GM21619 (cell line): Measurements from ENCODE around the gene HOXC11.

Experiments
- ATAC-seq: cut with Tn5 transposase; IDR thresholded peaks from one replicate; pipeline ENCODE4 v1.9.1; 2021; ENCODE audit not compliant: unreplicated experiment

The HOXC11 gene

GRCh38 chr12:54019924-54020590 is 47.1 kb downstream of the HOXC11 start:
- ATAC-seq = no peak

DNA sequence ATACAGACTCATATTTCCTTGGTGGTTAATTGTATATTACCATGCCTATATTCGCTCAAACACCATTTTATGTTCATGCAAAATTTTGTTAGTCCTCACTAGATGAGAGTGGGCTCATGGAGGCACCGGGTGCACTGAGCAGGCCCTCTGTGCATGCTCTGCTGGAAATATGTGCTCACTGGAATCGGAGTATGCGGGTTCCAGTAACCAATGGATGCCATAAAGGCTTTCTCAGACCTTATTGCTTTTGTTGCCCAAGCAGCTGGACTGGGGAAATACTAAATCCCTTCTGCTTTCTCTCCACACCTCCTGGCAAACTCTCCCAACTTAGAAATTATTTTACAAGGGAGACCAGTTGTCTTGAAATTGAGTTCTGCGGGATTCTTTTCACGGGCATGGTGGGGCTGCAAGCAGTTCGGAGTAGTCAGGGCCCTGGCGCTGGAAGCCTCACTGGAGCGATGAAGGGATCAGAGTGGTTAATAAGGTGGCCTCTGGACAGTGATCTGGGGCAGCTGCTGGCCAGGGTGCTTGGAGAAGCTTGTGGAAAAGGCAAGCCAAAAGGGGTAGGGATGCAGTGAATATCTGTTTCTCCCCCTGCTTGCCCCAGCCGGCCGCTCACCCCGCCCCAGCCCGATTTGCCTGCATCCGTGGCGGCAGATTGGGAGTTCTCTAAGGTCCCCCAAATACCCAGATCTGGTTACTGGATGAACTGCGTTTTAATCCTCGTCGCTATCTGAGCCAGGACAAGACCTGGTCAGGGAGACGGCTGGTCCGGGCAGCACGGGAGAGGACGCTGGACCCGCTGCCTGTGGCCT is 47.9 kb downstream of the HOXC11 start:
- ATAC-seq = no peak

DNA sequence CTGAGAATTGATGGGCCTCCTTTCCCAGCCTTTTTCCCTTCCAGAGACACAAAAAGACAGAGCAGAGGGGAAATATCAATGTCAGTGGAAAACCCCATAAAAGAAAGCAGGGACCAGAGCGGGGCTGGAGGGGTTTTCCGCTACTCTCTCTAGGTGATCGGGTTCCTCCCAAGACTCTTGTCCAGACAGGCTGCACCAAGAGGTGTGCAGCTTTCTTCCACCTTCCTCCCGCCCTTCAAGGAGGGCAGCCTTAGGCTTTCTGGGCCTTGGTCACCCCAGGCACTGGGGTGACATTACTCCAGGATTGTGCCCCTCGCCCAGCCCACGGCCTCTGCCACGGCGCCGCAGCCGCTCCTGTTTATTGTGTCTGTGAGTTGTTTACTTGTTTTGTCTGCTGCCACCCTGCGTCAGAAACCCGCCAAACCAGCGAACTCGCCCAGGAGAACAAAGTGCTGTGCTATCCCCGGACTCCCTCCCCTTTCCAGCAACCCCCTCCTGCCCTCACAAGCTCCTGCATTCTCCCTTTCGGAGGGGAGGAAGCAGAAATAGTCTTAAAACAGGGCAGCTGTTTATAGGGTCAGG is 48.6 kb downstream of the HOXC11 start:
- ATAC-seq = no peak

- ATAC-seq = no peak
Measured at GRCh38 chr12:54022960-54023884, 50.3 kb downstream of the HOXC11 start.

DNA sequence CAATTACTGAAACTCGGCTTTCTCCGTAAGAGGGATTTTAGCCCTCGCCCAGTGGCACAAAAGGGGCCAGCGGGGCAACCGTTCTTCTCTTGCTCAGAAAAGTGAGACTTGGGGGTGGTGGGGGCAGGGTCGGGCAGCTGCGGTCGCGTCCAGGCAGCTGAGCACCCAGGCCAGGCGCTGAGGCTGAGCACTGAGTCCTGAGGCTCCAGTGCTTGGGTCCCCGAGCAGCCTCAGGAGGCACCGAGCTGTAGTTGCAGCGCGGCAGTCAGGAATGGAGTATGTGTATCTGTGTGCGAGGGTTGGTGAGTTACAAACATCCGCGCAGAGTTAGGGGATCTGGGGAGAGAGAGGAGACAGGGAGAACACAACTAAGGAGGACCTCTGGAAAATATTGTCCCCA is 51.2 kb downstream of the HOXC11 start:
- no peak for ATAC-seq

DNA sequence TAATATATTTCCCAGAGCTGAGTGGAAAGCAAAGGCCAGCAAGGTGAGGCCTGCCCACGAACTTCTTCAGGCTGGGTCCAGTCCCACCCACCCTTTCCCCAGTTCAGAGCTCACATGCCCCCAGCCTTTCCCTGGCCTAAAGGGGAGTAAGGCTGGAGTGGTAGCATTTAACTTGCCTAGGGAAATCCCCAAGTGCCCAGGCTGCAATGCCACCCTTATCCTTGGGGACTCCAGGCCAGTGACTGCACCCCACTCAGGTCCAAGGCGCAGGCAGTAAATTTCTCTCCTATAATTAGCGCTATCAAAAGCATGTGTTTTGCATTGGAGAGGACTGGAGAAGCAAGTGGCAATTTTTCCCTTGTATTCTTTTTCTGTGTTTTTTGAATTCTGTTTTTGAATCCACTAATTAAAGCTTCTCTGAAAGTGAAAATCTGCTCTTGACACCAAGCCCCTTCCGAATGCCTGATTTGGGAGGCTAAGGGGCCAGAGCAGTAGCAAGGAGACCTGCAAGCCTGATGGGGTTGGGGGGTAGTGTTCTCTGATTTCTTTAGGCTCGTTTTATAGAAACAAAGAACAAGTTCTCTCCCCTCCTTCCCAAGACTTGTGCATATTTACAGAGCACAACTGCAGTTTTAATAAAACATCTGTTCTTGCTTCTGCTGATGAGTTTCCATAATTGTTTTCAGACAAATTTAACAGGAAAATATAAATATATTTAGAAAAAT is 51.8 kb downstream of the HOXC11 start:
- no peak for ATAC-seq

DNA sequence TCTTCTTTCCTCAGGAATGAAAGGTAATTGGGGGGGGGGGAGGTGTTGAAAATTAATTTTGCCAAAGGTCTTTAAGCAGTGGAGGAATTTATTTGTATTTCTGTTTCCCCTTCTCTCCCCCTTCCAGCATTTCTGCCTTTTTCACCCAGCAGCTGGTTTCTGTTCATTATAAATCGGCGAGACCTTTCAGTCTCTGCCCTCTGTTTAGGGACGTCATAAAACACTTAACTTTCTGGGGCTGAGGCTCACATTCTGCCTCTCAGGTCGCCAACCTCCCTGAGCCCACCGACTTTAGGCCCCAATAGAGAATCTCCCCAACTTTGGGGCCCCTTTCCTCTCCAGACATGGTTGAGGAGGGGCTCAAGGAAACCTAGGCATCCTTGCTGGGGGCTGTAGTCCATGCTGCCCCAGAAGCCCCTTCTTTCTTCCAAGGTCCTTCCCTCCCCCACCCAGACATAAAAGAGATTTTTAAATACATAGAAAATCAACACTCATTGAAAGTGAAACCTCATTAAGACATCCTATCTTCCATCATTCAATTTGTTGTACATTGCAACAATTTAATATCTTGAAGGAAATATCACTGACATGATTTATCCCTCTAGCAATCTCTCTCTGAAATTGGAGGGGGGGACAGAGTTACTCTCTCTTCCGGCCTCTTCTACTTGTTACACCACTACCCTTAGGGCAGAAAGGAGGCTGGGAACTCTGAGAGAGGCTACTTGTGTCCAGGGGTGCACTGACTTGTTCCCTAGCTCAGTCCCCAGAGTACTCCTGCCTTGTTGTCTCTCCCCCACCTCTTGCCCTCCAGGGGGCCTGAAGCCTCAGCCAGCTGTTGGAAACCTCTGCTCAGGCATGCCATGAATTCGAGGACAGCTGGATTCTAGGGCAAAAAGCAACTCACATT is 52.8 kb downstream of the HOXC11 start:
- no peak for ATAC-seq

- ATAC-seq = no peak
Measured at GRCh38 chr12:54026640-54027441, 53.9 kb downstream of the HOXC11 start.
